Bronchial epithelial cell (primary cell): ENCODE results near the gene KCNA1. TPM values are rescaled to one million over a fixed set of nuclear protein-coding genes. Genes with fewer than 3 reads are reported as not detected.

Source experiments
- DNase-seq: peaks from one replicate; pipeline ENCODE4 v3.0.0-alpha.2; 2010; ENCODE audit warnings: low read depth
- FAIRE-seq: peaks from 2 replicates; lab custom pipeline; 2011; peaks lifted over from hg19 to GRCh38; lab: Jason Lieb, UNC
- H3K27me3 ChIP-seq: 2 replicates; pipeline ENCODE4 v1.5.1; 2011; ENCODE audit warnings: low read length; ENCODE audit not compliant: control insufficient read depth, insufficient read depth
- H3K36me3 ChIP-seq: 2 replicates; pipeline ENCODE4 v1.5.1; 2011; ENCODE audit warnings: low read length; ENCODE audit not compliant: control insufficient read depth, insufficient read depth
- H3K4me3 ChIP-seq: 2 replicates; pipeline ENCODE4 v1.5.1; 2011; ENCODE audit warnings: mild to moderate bottlenecking, low read depth, low read length, control low read depth
- total RNA-seq: library from RNA; depleted of rRNA; stranded (reverse); fragments of >200 nt; gene quantifications from 2 replicates; pipeline ENCODE4 v1.2.1, GENCODE V29; 2014
- TF ChIP-seq, protein P1 (sequence below): IDR thresholded peaks from 2 replicates; pipeline ENCODE4 v1.5.1; 2011; ENCODE audit warnings: mild to moderate bottlenecking, moderate library complexity, low read length, control low read depth, inconsistent platforms; ENCODE audit not compliant: insufficient read depth, severe bottlenecking

Gene KCNA1
- total RNA-seq, 1 donor from 2014 or later, result not detected

DNA sequence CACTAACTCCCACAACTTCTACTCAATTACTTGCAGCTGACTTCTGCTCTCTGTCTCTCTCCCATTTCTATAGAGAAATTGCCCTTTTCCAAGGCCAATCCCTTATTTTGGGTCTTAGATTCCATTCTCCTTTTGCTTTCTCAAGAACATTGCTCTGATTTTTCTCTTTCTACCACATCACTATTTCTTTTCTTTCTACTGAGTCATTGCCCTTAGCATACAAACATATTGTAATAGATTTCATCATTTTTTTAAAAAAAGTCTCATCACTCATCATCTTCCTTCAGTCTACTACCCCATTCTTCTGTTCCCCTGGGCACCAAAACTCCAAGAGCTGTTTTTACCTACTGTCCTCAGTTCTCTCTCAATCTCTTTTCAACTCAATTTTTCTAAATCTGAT lies 4.4 kb upstream of the KCNA1 start:
- peaks cover 25% of the 10 kb centered on the region for H3K27me3 ChIP-seq
- FAIRE-seq, result no peak
- TF ChIP-seq, protein P1, sequence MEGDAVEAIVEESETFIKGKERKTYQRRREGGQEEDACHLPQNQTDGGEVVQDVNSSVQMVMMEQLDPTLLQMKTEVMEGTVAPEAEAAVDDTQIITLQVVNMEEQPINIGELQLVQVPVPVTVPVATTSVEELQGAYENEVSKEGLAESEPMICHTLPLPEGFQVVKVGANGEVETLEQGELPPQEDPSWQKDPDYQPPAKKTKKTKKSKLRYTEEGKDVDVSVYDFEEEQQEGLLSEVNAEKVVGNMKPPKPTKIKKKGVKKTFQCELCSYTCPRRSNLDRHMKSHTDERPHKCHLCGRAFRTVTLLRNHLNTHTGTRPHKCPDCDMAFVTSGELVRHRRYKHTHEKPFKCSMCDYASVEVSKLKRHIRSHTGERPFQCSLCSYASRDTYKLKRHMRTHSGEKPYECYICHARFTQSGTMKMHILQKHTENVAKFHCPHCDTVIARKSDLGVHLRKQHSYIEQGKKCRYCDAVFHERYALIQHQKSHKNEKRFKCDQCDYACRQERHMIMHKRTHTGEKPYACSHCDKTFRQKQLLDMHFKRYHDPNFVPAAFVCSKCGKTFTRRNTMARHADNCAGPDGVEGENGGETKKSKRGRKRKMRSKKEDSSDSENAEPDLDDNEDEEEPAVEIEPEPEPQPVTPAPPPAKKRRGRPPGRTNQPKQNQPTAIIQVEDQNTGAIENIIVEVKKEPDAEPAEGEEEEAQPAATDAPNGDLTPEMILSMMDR, result no peak

DNA sequence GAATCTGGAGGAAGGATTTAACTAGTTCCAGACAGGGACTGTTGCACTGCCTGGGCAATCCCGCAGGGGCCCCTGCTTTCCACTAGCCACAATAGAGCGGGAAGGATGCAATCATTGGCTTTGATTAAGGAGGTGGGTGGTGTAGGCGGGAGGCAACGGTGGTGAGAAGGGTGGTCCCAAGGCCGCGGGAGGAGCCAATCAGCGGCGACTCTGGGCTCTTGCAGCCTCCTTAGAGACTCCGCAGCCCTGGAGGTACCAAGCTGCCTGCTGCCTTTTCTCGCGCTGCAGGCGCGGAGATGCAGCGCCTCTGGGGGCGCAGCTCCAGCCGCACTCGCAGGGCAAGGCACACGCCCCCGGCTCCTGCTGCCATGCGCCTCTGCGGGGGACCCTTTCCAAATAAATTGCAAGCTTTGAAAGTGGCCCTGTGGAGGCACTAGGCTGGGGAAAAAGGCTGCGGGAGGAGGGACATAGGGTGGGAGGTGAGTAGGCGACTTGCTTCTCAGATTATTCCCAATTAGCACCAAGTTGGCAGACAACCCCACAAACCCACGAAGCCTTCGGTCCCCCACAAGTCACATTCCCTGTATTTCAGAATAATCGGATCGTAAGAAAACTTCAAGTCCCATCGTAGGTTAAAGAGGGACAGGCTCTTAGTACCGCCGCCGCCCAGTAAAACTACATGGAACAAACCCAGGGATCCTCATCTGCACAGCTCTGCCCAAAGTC lies 858 bp upstream of the KCNA1 start:
- TF ChIP-seq, protein P1, result no peak
- H3K36me3 ChIP-seq, result no peaks in the 10 kb centered on the region
- peaks cover 41% of the 10 kb centered on the region for H3K27me3 ChIP-seq
- DNase-seq (no peak), FAIRE-seq (no peak)
- no peak overlapping the region for H3K4me3 ChIP-seq

More for the DNA sequence above, 4.4 kb upstream of the KCNA1 start:
- DNase-seq, result no peak
- no peaks in the 10 kb centered on the region for H3K36me3 ChIP-seq
- H3K4me3 ChIP-seq, result no peak overlapping the region

DNA sequence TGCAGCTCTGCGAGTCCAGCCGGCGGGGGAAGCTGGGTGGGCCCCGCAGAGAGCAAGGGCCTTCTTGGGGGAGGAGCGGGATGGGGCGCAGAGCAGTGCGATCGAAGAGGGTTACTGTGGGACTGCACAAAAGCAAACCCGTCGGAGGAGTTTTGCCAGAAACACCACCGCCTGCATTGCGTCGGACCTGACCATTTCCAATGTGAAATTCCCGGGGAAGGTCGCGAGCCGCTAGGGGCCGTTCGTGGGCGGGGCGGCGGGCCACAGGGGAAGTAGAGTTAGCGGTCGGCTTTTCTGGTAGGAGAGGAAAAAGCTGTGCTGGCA lies 333 bp upstream of the KCNA1 start:
- no peak for FAIRE-seq
- Histone ChIP-seq H3K4me3 (no peak overlapping the region), H3K36me3 (no peaks in the 10 kb centered on the region), H3K27me3 (peaks cover 41% of the 10 kb centered on the region)
- no peak for DNase-seq
- TF ChIP-seq, protein P1, result no peak

DNA sequence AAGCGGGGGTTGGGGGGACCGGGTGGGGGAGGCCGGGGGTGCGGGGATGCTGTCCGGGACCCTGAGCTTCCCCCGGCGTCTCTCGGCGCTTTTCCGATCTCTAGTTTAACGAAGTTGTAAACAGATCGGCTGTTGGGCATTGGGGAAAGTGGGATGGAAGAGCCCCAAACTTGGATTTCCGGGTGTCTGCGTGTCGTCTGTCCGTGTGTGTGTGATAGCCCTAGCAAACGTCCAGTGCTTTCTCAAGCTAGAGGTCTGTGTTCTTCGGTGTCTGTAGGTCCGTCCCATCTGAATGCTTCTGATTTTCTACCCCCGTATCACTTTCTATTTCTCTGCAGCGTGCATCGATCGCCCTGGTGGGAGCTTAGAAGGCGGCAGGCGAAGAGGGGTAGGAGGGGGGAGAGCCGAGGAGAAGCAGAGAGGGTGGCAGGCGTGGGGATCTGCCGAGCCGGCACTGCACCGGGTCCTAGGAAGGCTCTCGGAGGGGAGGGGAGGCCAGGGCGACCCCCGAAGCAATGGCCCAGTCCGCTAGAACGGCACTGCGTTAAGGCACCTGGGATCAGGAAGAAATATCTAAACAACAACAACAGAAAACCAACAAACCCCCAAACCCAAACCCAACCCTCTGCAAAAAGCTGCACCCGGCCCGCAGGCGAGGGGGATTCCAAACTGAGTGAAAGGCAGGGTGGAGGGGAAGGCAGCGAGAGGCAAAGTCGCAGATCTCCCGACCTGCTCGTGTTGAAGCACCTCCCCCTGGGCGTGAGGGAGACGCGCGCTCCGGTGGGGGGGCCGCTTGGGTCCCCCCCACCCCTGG lies 1.0 kb downstream of the KCNA1 start:
- Histone ChIP-seq H3K36me3 (no peaks in the 10 kb centered on the region), H3K27me3 (peaks cover 41% of the 10 kb centered on the region), H3K4me3 (no peak overlapping the region)
- DNase-seq, result no peak
- FAIRE-seq, result no peak
- TF ChIP-seq, protein P1, result no peak

DNA sequence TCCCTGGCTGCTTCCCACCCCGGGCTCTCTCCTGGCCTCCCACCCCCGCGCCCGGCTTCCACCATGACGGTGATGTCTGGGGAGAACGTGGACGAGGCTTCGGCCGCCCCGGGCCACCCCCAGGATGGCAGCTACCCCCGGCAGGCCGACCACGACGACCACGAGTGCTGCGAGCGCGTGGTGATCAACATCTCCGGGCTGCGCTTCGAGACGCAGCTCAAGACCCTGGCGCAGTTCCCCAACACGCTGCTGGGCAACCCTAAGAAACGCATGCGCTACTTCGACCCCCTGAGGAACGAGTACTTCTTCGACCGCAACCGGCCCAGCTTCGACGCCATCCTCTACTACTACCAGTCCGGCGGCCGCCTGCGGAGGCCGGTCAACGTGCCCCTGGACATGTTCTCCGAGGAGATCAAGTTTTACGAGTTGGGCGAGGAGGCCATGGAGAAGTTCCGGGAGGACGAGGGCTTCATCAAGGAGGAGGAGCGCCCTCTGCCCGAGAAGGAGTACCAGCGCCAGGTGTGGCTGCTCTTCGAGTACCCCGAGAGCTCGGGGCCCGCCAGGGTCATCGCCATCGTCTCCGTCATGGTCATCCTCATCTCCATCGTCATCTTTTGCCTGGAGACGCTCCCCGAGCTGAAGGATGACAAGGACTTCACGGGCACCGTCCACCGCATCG lies 1.8 kb downstream of the KCNA1 start:
- H3K4me3 ChIP-seq, result no peak overlapping the region
- peaks cover 41% of the 10 kb centered on the region for H3K27me3 ChIP-seq

More for the DNA sequence above, 1.8 kb downstream of the KCNA1 start:
- TF ChIP-seq, protein P1, result no peak
- no peaks in the 10 kb centered on the region for H3K36me3 ChIP-seq
- DNase-seq (no peak), FAIRE-seq (no peak)
